Type B pancreatic cell (in vitro differentiated cells): ENCODE measurements around the gene GABRD. TPM values are rescaled to one million over a fixed set of nuclear protein-coding genes. Genes with fewer than 3 reads are reported as not detected.

Experiments
- DNase-seq: peaks from one replicate; pipeline ENCODE4 v3.0.0; 2021; ENCODE audit warnings: mixed read lengths; ENCODE audit not compliant: unreplicated experiment; ENCODE audit errors: extremely low spot score
- H3K27ac Mint-ChIP-seq: 2 replicates; pipeline ENCODE4 v1.8.0; 2021; ENCODE audit warnings: mild to moderate bottlenecking, mixed read lengths
- H3K27me3 Mint-ChIP-seq: 2 replicates; pipeline ENCODE4 v1.8.0; 2021; ENCODE audit warnings: mixed read lengths
- H3K36me3 Mint-ChIP-seq: 2 replicates; pipeline ENCODE4 v1.8.0; 2021; ENCODE audit warnings: mixed read lengths
- H3K4me1 Mint-ChIP-seq: one replicate; pipeline ENCODE4 v1.8.0; 2021; ENCODE audit warnings: mixed read lengths; ENCODE audit not compliant: unreplicated experiment
- H3K4me3 Mint-ChIP-seq: 2 replicates; pipeline ENCODE4 v1.8.0; 2021; ENCODE audit warnings: mild to moderate bottlenecking, mixed read lengths
- H3K9me3 Mint-ChIP-seq: 2 replicates; pipeline ENCODE4 v1.8.0; 2021; ENCODE audit warnings: mixed read lengths
- total RNA-seq: library from RNA; stranded (reverse); gene quantifications from 2 replicates; pipeline ENCODE4 v1.2.1, GENCODE V29; 2021; ENCODE audit warnings: low replicate concordance
- TF ChIP-seq, protein P1 (sequence below): fragments of 200-600 bp; sonication (generic); conservative IDR thresholded peaks from 2 replicates; pipeline ENCODE4 v1.5.0; 2021; ENCODE audit warnings: antibody characterized with exemption, mild to moderate bottlenecking

The GABRD gene
- total RNA-seq, 1 donor from 2014 or later, result 0.43 TPM

DNA sequence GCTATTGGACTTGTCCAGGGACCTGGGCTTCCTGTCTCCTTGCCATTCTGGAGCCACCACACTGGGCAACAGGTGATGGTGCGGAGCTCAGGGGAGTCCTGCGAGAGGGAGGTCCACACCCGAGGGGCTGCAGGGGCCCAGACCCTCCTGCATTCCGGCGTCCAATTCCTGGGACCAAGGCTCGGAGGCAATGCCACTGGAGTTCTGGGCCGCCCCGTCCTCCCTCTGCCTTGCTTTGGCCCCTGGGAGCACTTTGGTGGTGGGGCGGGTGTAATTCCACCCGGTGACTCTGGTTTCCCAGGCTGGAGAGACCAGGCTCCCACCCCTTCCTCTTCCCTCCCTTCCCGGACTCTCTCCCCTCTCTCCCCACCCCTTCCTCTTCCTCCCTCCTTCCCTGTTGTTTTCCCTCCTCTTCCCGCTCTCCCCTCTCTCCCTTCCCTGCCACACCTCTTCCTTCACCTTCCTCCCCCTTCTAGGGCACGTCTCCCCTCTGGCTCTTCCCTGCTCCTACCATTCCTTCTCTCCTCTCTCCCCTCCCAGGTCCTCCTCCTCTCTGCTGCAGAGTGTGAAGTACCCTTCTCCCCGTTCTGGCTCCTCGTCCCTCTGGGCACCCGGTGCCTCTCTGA lies 33.0 kb downstream of the GABRD start:
- H3K4me3 Mint-ChIP-seq, result peak overlapping the region; percentile 81
- TF ChIP-seq, protein P1, sequence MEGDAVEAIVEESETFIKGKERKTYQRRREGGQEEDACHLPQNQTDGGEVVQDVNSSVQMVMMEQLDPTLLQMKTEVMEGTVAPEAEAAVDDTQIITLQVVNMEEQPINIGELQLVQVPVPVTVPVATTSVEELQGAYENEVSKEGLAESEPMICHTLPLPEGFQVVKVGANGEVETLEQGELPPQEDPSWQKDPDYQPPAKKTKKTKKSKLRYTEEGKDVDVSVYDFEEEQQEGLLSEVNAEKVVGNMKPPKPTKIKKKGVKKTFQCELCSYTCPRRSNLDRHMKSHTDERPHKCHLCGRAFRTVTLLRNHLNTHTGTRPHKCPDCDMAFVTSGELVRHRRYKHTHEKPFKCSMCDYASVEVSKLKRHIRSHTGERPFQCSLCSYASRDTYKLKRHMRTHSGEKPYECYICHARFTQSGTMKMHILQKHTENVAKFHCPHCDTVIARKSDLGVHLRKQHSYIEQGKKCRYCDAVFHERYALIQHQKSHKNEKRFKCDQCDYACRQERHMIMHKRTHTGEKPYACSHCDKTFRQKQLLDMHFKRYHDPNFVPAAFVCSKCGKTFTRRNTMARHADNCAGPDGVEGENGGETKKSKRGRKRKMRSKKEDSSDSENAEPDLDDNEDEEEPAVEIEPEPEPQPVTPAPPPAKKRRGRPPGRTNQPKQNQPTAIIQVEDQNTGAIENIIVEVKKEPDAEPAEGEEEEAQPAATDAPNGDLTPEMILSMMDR, result no peak
- H3K9me3 Mint-ChIP-seq, result no peaks in the 10 kb centered on the region
- H3K27ac Mint-ChIP-seq, result no peak overlapping the region
- H3K4me1 Mint-ChIP-seq, result peaks cover 9% of the 10 kb centered on the region
- DNase-seq, result no peak
- H3K36me3 Mint-ChIP-seq, result no peaks in the 10 kb centered on the region
- peaks cover 29% of the 10 kb centered on the region for H3K27me3 Mint-ChIP-seq

DNA sequence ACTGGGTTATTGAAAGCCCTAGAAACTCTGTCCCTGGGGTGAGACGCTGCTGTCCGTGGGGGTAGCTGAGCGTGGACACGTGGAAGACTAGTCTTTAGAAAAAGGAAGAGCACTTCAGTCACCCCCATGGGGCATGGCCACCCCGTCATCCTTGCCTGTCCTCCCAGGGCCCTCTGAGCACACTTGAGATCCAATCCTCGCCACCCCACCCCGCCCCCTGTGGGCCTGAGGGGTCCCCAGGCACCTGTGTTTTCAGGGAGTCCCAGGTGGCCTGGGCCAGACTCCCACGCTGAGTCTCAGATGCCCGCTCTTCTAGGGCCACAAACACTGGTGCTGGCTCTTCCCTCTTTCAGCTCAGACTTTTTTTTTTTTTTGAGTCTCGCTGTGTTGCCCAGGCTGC lies 33.6 kb downstream of the GABRD start:
- peaks cover 9% of the 10 kb centered on the region for H3K4me1 Mint-ChIP-seq
- no peak for DNase-seq
- H3K27ac Mint-ChIP-seq, result peak overlapping the region; percentile 53
- H3K4me3 Mint-ChIP-seq, result peak overlapping the region; percentile 81
- H3K36me3 Mint-ChIP-seq, result no peaks in the 10 kb centered on the region
- no peaks in the 10 kb centered on the region for H3K9me3 Mint-ChIP-seq
- H3K27me3 Mint-ChIP-seq, result peaks cover 29% of the 10 kb centered on the region
- TF ChIP-seq, protein P1, result no peak

DNA sequence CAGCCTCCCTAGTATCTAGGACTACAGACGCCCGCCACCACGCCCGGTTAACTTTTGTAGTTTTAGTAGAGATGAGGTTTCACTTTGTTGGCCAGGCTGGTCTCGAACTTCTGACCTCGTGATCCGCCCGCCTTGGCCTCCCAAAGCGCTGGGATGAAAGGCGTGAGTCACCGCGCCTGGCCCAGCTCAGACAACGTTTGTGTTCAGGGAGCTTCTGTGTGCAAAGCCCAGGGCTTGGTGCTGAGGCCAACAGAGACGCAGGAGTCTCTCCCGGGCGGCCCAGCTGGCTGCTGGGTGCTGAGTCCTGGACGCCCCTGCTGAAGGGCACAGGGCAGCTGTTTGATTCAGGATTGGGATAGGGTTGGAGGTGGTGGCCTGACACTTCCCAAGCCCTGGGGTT lies 34.1 kb downstream of the GABRD start:
- TF ChIP-seq, protein P1, result no peak
- H3K4me1 Mint-ChIP-seq, result peaks cover 9% of the 10 kb centered on the region
- DNase-seq, result no peak
- H3K36me3 Mint-ChIP-seq, result no peaks in the 10 kb centered on the region
- no peaks in the 10 kb centered on the region for H3K9me3 Mint-ChIP-seq
- H3K4me3 Mint-ChIP-seq, result peak overlapping the region; percentile 58
- peak overlapping the region; percentile 53 for H3K27ac Mint-ChIP-seq
- H3K27me3 Mint-ChIP-seq, result peaks cover 27% of the 10 kb centered on the region

DNA sequence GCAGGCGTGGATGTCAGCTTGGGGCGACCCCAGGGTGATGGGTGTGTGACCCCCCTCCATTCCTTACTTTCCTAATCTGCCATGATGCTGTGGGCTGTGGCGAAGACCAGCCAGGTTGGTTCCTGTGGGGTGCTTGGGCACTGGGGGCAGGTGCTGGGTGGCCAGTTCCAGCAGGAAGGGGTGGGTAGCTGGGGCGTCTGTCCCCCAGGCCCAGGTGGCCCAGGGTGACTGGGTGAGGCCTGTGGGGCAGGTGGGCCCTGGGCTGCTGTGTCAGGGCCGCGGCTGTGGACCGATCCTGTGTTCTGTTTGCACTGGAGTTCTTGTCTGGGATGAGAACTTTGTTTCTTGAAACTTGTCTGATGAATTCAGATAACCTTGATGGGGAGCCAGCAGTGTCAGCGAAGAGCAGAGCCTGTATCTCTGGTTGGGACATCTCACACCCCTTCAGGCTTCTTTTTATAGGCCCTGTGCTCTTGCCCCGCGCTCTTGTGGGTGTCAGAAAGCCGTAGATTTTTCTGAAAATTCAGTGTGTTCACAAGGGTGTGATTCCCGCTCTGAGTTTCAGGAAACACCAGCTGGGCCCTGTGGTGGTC lies 34.7 kb downstream of the GABRD start:
- H3K36me3 Mint-ChIP-seq, result no peaks in the 10 kb centered on the region
- peaks cover 20% of the 10 kb centered on the region for H3K27me3 Mint-ChIP-seq
- peak overlapping the region; percentile 81 for H3K4me3 Mint-ChIP-seq
- H3K27ac Mint-ChIP-seq, result peak overlapping the region; percentile 53
- DNase-seq, result no peak
- H3K4me1 Mint-ChIP-seq, result peaks cover 9% of the 10 kb centered on the region
- H3K9me3 Mint-ChIP-seq, result no peaks in the 10 kb centered on the region
- TF ChIP-seq, protein P1, result no peak

DNA sequence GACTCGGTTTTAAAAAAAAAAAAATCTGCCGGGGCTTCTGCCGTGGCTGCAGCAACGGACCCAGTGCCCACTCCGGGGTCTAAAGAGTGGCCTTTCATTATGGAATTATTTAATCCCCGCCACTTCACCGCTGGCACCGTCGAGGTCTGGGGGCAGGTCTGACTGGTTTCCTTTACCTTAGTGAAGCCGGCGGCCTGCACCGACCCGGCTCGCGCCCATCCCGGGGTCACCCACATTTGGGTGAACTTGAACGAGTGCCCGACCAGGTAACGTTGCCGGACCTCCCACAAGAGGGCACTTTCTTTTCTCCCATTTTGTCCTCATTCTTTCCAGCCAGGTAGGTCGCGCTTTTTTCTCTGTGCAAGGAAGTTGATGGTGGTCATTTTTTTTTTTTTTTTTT lies 35.4 kb downstream of the GABRD start:
- Mint-ChIP-seq H3K4me1 (peaks cover 3% of the 10 kb centered on the region), H3K9me3 (no peaks in the 10 kb centered on the region), H3K4me3 (no peak overlapping the region), H3K27ac (no peak overlapping the region), H3K27me3 (peaks cover 13% of the 10 kb centered on the region), H3K36me3 (no peaks in the 10 kb centered on the region)
- TF ChIP-seq, protein P1, result no peak
- DNase-seq, result no peak
